Kidney epithelial cell (primary cell): ENCODE results near the gene PPP3CB. TPM values are rescaled to one million over a fixed set of nuclear protein-coding genes. Genes with fewer than 3 reads are reported as not detected.

Experiments
- DNase-seq: peaks from one replicate; pipeline ENCODE4 v3.0.0-alpha.2; 2010; ENCODE audit warnings: low read depth
- H3K27me3 ChIP-seq: 2 replicates; pipeline ENCODE4 v1.6.0; 2011; ENCODE audit warnings: low read length; ENCODE audit not compliant: control insufficient read depth, insufficient read depth
- H3K36me3 ChIP-seq: 2 replicates; pipeline ENCODE4 v1.5.1; 2011; ENCODE audit warnings: low read length; ENCODE audit not compliant: control insufficient read depth, insufficient read depth
- H3K4me3 ChIP-seq: 2 replicates; pipeline ENCODE4 v1.5.1; 2011; ENCODE audit warnings: low read depth, mild to moderate bottlenecking, control low read depth, low read length
- total RNA-seq: library from RNA; depleted of rRNA; stranded (reverse); fragments of >200 nt; gene quantifications from 2 replicates; pipeline ENCODE4 v1.2.3, GENCODE V29; 2015
- TF ChIP-seq, protein P1 (sequence below): IDR thresholded peaks from 2 replicates; pipeline ENCODE4 v1.5.1; 2011; ENCODE audit warnings: mild to moderate bottlenecking, moderate library complexity, low read length, control low read depth, inconsistent platforms; ENCODE audit not compliant: insufficient read depth, poor library complexity, severe bottlenecking

PPP3CB gene
- total RNA-seq, 1 donor from 2014 or later, result 21.9 TPM

GRCh38 chr10:73494877-73495225 lies 973 bp downstream of the PPP3CB start:
- Histone ChIP-seq H3K36me3 (no peaks in the 10 kb centered on the region), H3K4me3 (peak overlapping the region; percentile 77), H3K27me3 (no peaks in the 10 kb centered on the region)
- DNase-seq, result no peak
- TF ChIP-seq, protein P1, sequence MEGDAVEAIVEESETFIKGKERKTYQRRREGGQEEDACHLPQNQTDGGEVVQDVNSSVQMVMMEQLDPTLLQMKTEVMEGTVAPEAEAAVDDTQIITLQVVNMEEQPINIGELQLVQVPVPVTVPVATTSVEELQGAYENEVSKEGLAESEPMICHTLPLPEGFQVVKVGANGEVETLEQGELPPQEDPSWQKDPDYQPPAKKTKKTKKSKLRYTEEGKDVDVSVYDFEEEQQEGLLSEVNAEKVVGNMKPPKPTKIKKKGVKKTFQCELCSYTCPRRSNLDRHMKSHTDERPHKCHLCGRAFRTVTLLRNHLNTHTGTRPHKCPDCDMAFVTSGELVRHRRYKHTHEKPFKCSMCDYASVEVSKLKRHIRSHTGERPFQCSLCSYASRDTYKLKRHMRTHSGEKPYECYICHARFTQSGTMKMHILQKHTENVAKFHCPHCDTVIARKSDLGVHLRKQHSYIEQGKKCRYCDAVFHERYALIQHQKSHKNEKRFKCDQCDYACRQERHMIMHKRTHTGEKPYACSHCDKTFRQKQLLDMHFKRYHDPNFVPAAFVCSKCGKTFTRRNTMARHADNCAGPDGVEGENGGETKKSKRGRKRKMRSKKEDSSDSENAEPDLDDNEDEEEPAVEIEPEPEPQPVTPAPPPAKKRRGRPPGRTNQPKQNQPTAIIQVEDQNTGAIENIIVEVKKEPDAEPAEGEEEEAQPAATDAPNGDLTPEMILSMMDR, result no peak

DNA sequence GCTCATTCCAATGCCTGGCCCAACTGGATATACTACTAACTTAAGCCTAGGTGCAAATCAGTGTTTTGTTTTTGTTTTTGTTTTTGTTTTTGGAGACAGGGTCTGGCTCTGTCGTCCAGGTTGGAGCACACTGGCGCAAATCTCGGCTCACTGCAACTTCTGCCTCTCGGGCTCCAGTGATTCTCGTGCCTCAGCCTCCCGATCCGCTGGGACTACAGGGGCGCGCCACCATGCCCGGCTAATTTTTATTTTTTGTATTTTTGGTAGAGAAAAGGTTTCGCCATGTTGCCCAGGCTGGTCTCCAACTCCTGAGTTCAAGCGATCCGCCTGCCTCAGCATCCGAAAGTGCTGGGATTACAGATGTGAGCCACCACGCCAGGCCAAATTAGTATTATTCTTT lies 1.6 kb downstream of the PPP3CB start:
- H3K27me3 ChIP-seq, result no peaks in the 10 kb centered on the region
- TF ChIP-seq, protein P1, result no peak
- no peak overlapping the region for H3K4me3 ChIP-seq
- H3K36me3 ChIP-seq, result no peaks in the 10 kb centered on the region
- no peak for DNase-seq

DNA sequence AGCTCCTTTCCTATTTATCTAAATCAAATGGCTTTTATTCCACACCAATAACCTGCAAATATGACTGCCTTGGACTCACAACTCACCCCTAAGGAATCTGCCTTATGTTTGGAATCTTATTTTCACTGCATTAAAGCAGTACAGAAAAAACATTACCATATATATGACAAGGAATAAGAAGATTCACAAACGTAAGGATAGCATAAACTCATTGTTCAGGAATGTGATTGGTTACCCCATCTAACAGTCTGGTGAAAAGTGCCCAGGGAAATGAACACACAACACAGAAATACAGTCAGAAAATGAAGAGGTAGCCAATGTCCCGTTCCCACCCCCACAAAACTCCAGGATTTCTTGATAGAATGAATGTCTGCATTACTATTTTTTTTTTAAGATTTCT lies 2.0 kb downstream of the PPP3CB start:
- Histone ChIP-seq H3K27me3 (no peaks in the 10 kb centered on the region), H3K36me3 (no peaks in the 10 kb centered on the region), H3K4me3 (no peak overlapping the region)
- DNase-seq, result no peak
- TF ChIP-seq, protein P1, result no peak

DNA sequence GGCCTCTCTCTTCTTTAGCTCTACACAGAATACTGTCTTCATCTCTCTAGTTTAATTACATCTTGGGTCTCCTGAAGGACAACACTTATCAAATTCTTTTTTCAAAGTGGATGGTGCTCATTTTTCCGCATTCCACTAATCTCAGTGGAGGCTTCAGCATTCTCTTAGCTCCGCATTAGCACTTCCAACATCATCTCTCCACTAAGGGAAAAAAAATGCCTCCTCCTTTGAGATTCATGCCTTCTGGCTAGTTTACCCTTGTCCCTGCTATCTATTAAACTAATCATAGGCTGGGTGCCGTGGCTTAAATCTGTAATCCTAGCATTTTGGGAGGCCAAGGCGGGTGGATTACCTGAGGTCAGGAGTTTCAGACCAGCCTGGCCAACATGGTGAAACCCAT lies 9.2 kb downstream of the PPP3CB start:
- no peak for DNase-seq
- TF ChIP-seq, protein P1, result no peak
- H3K4me3 ChIP-seq, result no peak overlapping the region
- H3K36me3 ChIP-seq, result no peaks in the 10 kb centered on the region
- no peaks in the 10 kb centered on the region for H3K27me3 ChIP-seq

DNA sequence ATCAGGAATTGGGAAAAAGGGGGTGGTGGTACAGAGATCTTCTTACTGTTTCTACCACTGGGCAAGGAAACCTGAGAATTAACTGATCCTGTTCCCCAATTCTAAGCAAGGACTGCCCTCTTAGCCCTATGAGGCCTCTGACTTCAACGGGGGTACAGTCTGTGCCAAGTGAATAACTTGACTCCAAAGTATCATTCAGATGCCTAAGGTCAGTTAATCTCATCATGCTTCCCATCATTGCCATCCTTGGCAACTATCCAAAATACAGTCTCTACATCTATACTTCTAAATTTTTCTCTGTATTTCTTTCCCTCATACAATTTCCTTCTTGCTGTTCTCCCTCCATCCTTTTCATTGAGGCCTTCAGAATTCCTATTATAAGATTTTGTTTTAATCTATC lies 10.5 kb downstream of the PPP3CB start:
- DNase-seq, result no peak
- Histone ChIP-seq H3K27me3 (no peaks in the 10 kb centered on the region), H3K36me3 (no peaks in the 10 kb centered on the region), H3K4me3 (no peak overlapping the region)
- TF ChIP-seq, protein P1, result no peak

DNA sequence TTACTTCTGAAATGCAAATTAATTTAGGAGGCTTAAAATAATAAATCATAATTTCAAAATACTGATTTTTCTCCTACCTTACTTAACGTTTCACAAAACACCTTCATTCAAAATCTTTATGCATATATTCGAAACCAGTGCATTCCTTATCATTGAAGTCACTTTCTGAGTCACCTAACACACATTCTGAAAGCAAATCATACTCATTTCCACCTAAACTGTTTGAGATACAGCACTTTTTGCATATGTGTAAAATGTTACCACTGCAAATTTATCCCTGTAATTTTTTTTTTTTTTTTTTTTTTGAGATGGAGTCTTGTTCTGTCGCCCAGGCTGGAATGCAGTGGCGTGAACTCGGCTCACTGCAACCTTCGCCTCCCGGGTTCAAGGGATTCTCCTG lies 15.7 kb downstream of the PPP3CB start:
- TF ChIP-seq, protein P1, result no peak
- H3K4me3 ChIP-seq, result no peak overlapping the region
- H3K36me3 ChIP-seq, result no peaks in the 10 kb centered on the region
- H3K27me3 ChIP-seq, result no peaks in the 10 kb centered on the region
- no peak for DNase-seq
